ENCODE measurements around the gene ST6GALNAC6. TPM values are rescaled to one million over a fixed set of nuclear protein-coding genes. Genes with fewer than 3 reads are reported as not detected.

Gene ST6GALNAC6
- total RNA-seq, 1 donor from 2014 or later: 32.6 TPM

GRCh38 chr9:127912882-127913281 lies 13.5 kb upstream of the ST6GALNAC6 start:
- H3K36me3 Mint-ChIP-seq: peaks cover 5% of the 10 kb centered on the region
- H3K27ac Mint-ChIP-seq: peak overlapping the region; percentile 53
- TF ChIP-seq CTCF (conservative IDR thresholded peaks at IDR 0.05): no peak
- DNase-seq (ENCODE audit: extremely low spot score, unreplicated experiment): no peak
- peaks cover 15% of the 10 kb centered on the region for H3K4me1 Mint-ChIP-seq (ENCODE audit: unreplicated experiment)
- H3K27me3 Mint-ChIP-seq: no peaks in the 10 kb centered on the region
- H3K9me3 Mint-ChIP-seq: no peaks in the 10 kb centered on the region
- no peak overlapping the region for H3K4me3 Mint-ChIP-seq

- Mint-ChIP-seq H3K36me3 (peaks cover 5% of the 10 kb centered on the region), H3K27me3 (no peaks in the 10 kb centered on the region), H3K9me3 (no peaks in the 10 kb centered on the region), H3K27ac (no peak overlapping the region), H3K4me3 (no peak overlapping the region), H3K4me1 (ENCODE audit: unreplicated experiment) (peaks cover 15% of the 10 kb centered on the region)
- DNase-seq (ENCODE audit: extremely low spot score, unreplicated experiment): no peak
- TF ChIP-seq CTCF (conservative IDR thresholded peaks at IDR 0.05): no peak
Measured at GRCh38 chr9:127912296-127912695, 12.9 kb upstream of the ST6GALNAC6 start.

- H3K4me1 Mint-ChIP-seq (ENCODE audit: unreplicated experiment): peaks cover 10% of the 10 kb centered on the region
- H3K36me3 Mint-ChIP-seq: peaks cover 5% of the 10 kb centered on the region
- H3K27me3 Mint-ChIP-seq: no peaks in the 10 kb centered on the region
- no peak overlapping the region for H3K4me3 Mint-ChIP-seq
- H3K9me3 Mint-ChIP-seq: no peaks in the 10 kb centered on the region
- no peak for TF ChIP-seq CTCF (conservative IDR thresholded peaks at IDR 0.05)
- peak overlapping the region; percentile 44 for H3K27ac Mint-ChIP-seq
- no peak for DNase-seq (ENCODE audit: extremely low spot score, unreplicated experiment)
Measured at GRCh38 chr9:127910613-127911205, 11.3 kb upstream of the ST6GALNAC6 start.

GRCh38 chr9:127909839-127910273 lies 10.5 kb upstream of the ST6GALNAC6 start:
- Mint-ChIP-seq H3K4me1 (ENCODE audit: unreplicated experiment) (peaks cover 15% of the 10 kb centered on the region), H3K36me3 (peaks cover 5% of the 10 kb centered on the region), H3K27me3 (no peaks in the 10 kb centered on the region), H3K27ac (no peak overlapping the region), H3K9me3 (no peaks in the 10 kb centered on the region), H3K4me3 (no peak overlapping the region)
- no peak for DNase-seq (ENCODE audit: extremely low spot score, unreplicated experiment)
- no peak for TF ChIP-seq CTCF (conservative IDR thresholded peaks at IDR 0.05)

- peaks cover 5% of the 10 kb centered on the region for H3K36me3 Mint-ChIP-seq
- no peaks in the 10 kb centered on the region for H3K9me3 Mint-ChIP-seq
- no peak overlapping the region for H3K4me3 Mint-ChIP-seq
- H3K27me3 Mint-ChIP-seq: no peaks in the 10 kb centered on the region
- peaks cover 27% of the 10 kb centered on the region for H3K4me1 Mint-ChIP-seq (ENCODE audit: unreplicated experiment)
- TF ChIP-seq CTCF (conservative IDR thresholded peaks at IDR 0.05): no peak
- no peak overlapping the region for H3K27ac Mint-ChIP-seq
- no peak for DNase-seq (ENCODE audit: extremely low spot score, unreplicated experiment)
Measured at GRCh38 chr9:127908660-127908926, 9.2 kb upstream of the ST6GALNAC6 start.

All from type B pancreatic cell (in vitro differentiated cells).